GM15510 (cell line): ENCODE data around the gene CPT1C.

Source experiments
- POLR2A ChIP-seq: IDR thresholded peaks from 3 replicates; pipeline ENCODE4 v1.6.1; 2011; ENCODE audit warnings: borderline replicate concordance; ENCODE audit not compliant: insufficient read length; ENCODE audit errors: extremely low read depth

CPT1C gene

GRCh38 chr19:49667473-49667872, 23.4 kb upstream of the CPT1C start:
- TF ChIP-seq POLR2A = no peak

DNA sequence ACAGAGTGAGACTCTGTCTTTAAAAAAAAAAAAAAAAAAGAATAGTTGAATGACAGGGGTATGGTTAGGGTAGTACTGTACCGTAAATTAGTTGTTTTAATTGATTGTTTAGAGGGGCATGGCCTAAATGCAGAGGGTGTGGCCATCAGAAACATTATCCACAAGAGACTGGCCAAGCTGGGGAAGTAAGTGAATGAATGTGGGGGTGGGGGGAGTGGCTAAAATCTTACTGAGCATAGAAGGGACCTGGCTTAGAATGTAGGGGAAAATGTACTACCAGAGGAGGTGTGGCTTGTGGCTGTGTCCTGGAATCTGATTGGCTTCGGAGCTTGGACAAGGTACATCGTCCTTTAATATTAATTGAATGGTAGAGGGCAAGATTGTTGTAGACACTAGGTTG, 21.4 kb upstream of the CPT1C start:
- TF ChIP-seq POLR2A = no peak

GRCh38 chr19:49672131-49672919, 18.6 kb upstream of the CPT1C start:
- TF ChIP-seq POLR2A = no peak

DNA sequence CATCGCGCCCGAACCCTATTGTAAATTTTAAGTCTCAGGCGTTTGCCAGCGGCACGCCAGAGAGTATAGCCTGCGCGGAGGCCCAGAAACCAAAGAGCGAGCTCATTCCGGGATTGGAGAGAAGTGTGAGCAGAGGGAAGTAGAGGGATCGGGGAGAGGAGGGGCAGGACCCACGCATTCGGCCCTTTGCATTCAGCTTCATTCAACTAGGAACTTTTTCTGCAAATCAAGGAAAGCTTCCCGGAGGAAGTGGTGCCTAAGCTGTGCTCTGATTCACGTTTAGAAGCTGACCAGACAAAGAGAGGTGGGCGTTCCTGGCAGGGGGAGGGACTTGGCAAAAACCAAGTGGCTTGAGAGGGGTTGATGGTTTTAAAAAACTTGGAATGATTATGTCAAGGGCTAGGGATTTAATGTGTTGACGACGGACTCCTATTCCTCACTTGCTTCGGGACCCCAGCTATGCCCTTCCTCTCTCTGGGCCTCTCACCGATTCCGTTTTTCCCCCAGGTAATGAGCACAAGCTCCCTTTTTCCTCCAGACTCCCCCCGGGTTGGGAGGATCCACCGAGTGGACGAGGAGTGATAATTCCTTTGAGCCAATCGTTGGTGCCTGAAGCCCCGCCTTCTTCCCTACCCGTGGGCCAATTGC, 14.7 kb upstream of the CPT1C start:
- TF ChIP-seq POLR2A = peak; percentile 92

DNA sequence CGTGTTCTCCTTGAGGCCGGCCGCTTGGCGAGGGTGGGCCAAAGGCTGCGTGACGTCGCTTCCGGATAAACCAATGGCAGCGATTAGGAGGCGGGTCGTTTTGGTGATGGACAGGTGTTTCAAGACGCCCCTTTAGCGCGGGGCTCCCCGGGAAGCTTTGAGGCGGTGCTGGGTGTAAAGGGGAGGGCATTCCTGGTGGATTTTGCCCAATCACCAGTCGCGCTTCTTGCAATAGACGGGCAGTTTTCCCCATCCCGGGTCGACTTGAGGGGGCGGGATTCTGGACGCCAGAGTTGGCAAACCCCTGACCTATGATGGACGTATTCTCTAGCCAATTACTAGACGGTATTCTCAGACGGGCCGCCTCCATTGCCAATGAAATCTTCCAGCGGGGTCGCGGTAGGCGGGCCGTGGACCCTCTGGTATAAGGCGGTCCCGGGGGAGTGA, 14.1 kb upstream of the CPT1C start:
- no peak for TF ChIP-seq POLR2A

DNA sequence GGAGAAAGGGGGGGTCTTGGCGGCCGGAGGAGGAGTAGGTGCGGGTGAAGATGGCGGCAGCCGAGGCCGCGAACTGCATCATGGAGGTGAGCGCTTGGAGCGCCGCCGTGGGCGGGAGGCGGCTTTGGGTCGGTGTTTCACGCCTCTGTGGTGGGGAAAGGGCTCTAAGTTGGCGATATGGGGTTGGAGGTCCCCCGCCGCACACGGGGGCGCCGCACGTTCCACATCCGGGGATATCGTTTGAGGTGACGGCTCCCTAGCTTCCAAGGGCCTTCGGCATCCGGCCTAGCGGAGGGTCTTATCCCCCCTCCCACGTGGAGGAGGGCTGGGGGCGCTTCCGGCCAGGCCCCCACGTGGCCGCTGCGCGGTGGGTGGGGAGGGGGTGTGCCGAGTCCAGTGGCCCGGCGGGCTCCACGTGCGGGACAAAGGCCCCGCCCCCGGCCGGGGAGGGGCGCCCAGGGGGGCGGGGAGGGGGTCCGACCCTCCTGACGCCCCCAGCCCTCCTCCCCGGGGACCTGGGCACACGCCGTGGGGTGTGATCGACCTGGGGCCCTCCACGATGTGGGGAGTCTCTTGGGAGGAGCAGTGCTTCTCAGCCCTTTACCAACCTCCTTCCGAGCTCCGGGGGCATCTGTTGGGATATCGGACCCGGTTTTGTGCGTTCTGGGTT, 13.6 kb upstream of the CPT1C start, which contains the start of gene PRMT1:
Gene PRMT1, plus strand, starts transcription at position 41 of the 670 bp plus-strand sequence. Its CDS starts 10 bp downstream, at position 51.
- peak; percentile 84 for TF ChIP-seq POLR2A

DNA sequence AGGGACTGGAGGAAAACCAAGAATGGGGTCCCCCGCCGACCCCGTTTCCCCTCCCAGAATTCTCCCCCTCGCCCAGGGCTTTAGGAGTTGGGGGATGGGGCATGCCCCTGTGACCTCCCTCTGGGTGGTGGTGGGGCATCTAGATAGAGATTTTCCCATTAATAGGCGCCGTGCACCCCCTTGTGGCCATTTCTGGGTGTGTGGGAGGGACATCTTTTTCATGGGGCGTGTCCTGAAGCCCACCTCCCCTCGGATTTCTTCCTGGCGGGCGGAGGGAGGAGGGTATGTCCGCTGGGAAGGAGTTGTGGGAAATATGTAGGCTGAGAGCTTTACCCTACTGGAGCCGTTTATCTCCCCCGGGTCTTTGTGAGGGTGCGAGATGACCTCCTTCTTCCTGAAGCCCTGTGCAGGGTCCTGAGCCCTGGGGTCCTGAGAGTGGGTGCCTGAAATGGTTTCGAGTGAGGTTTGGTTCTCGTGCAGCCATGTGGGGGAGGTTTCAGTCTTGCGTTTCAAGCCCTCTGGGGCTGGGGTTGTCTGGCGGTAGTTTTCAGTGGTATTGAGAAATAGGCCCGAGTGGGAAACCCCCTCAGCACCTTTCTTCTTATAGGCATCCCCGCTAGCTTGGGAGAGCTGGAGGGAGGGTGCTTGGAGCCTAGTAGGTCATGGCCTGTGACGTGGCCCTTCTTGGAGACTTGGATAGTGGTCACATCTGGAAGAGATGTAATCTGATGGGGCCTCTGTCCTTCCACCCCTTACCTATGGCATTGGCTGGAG, 12.8 kb upstream of the CPT1C start:
- TF ChIP-seq POLR2A = no peak

DNA sequence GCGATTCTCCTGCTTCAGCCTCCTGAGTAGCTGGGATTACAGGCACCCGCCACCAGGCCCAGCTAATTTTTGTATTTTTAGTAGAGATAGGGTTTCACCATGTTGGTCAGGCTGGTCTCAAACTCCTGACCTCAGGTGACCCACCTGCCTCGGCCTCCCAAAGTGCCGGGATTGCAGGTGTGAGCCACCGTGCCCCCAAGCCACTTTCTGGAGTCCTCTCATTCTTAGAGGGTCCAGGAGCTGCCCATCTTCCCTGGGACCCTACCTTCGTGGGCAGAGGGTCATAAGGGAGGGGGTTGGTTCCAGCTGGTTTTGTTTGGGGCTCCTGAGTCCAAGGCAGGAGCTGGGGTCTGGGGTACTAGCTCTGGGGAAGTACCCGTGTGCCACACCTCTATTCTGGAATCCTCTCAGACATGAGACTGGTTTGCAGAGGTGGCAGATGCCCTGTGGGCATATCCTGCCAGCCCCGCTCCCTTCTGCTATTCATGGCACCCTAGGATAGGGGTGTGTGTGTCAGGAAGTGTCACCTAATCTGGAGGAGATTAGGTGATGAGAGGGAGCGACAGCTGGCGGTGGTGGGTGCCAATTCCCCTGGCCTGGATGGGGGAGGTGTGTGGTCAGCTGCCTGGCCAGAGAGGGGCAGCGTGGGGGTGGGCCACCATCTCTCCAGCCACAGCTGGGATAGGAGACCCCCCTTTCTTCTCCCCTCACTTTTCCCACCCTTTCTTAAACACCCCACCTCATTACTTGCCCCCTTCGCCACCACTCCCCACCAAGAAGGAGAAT, 11.7 kb upstream of the CPT1C start:
- TF ChIP-seq POLR2A = no peak

DNA sequence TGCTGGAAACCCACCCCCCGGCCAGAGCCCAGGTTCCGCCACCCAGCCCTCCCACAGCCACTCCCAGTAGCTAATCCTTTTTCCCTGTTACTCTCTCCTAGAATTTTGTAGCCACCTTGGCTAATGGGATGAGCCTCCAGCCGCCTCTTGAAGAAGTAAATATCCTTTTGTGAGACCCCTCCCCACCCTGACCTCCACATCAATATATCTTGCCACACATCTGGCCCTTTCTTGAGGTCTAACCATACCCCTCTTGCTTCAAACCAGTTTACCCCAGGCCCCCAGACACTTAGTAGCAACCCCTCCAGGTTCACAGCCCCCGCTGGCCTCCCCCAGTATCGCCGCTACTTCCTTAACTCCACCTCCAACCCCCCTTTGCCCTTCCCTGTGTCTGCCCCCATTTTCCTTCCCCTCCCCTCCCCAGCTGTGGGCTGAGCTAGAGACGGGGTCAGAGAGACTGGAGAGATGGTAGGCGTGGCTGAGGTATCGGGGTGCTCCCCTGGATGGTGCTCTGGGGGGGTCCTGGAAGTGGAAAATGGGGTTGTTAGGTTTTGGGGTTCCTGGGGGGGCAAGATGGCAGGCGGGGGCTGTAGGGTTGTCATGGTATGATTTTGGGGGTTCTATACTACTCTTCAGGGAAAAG, 11.0 kb upstream of the CPT1C start:
- no peak for TF ChIP-seq POLR2A

DNA sequence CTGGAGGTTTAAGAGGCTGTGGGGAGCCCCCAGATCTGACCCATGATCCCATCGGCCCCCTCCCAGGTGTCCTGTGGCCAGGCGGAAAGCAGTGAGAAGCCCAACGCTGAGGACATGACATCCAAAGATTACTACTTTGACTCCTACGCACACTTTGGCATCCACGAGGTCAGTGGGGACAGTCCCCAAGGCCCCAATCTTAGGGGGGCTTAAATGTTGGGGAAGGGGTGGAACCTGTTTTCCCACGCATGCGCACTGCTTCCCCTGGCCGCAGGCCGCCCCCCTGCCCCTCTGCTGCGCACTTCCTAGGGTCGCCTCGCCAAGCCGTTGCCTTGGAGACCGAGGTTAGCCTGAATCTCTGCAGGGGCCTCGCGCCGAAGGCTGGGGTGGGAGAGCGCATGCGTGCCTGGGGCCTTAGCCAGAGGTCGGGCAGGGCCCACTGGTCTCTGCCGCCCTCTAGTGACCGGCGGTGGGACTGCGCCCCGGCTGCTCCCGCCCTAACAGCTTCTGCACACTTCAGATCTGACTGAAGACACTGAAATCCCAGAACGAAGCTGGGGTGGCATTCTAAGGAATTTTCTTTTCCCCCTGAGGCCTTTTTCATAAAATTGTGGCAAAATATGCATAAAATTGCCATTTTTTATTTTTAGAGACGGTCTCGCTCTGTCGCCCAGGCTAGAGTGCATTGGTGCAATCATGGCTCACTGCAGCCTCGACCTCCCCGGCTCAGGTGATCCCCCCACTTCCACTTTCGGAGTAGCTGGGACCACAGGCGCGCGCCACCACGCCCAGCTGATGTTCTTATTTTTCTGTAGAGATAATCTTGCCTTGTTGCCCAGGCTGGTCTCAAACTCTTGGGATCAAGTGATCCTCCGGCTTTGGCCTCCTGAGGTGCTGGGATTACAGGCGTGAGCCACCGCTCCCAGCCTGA, 10.2 kb upstream of the CPT1C start:
- no peak for TF ChIP-seq POLR2A

DNA sequence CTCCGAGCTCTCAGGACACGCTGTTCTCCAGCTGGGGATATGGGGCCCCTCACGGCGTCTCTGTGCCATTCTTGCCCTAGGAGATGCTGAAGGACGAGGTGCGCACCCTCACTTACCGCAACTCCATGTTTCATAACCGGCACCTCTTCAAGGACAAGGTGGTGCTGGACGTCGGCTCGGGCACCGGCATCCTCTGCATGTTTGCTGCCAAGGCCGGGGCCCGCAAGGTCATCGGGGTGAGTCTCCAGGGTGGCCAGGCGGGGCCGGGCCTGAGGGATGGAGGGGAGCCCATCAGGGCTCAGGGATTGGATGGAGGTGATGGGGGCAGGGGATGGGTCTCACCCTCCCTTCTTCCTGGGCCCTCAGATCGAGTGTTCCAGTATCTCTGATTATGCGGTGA, 9.1 kb upstream of the CPT1C start:
- no peak for TF ChIP-seq POLR2A

GRCh38 chr19:49682274-49682673, 8.6 kb upstream of the CPT1C start:
- no peak for TF ChIP-seq POLR2A
